Hematopoietic multipotent progenitor cell treated with erythropoietin and hydrocortisone succinate and interleukin-3 and kit ligand, for 4 days (in vitro differentiated cells): ENCODE results near the gene DUSP10.

Experiments used
- DNase-seq: peaks from one replicate; pipeline ENCODE4 v3.0.0-alpha.2; 2015

DUSP10 gene

DNA sequence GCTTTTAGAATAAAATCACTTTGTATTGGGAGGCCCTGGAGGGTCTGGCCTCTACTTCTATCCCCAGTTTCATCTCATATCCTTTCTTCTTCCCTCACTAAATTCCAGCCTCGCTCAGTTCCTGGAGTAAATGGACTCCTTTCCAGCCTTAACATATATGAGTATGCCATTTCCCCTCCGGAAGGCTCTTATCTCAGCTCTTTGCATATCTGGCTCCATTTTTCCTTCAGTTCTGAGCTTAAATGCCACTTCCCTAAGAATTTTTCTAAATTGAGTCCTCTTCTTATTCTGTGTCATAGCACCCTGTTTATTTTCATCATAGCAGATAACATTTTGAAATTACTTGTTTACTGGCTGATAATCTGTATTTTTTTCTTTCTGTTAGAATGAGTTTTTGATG, 20.2 kb upstream of the DUSP10 start:
- DNase-seq: no peak

DNA sequence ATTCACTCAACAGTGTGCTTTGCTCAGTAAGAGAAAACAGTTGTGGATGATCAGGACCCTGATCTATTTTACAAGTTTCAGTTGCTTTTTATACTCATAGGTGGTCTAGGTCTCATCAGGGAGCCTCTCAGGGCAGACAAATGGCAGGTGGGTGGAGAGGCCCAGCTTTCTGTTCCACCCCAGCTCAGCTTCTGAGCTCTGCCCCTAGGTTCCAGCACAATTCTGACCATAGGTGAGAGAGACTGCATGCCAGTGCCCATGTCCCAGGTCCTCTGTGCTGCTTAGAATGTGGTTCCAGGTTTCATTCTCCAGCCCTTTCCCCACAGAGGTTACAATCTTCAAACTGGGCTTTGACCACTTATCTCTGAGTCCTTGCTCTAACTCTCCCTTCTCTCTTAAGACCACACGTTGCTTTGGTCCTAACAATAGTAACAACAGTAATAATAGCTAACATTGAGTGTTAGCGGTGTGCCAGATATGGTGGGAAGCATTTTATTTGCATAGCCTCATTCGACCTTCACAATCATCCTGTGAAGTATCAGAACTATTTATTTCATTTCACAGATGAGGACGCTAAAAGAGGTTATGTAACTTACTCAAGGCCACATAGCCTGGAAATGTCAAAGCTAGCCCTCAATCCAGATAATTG, 19.6 kb upstream of the DUSP10 start:
- no peak for DNase-seq

DNA sequence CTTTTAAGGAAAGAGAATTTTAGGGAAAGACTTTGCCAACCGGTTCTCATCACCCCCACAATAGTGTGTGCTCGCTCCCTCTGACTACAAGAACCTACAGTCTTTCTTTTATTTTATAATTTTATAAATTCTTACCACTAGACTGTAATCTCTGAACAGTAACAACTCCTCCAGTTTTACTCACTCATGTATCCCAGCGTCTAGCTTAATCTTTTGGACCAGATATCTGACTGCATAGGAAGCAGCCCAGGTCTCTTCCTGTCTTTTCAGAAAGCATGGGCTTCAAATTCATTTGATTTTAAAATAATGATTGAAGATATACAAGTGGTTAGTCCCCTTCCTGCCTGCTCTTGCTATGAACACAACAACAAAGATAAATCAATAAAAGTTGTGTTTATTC, 19.0 kb upstream of the DUSP10 start:
- peak; percentile 63 for DNase-seq

- peak; percentile 81 for DNase-seq
Measured at GRCh38 chr1:221759436-221759835, 17.5 kb upstream of the DUSP10 start.

DNA sequence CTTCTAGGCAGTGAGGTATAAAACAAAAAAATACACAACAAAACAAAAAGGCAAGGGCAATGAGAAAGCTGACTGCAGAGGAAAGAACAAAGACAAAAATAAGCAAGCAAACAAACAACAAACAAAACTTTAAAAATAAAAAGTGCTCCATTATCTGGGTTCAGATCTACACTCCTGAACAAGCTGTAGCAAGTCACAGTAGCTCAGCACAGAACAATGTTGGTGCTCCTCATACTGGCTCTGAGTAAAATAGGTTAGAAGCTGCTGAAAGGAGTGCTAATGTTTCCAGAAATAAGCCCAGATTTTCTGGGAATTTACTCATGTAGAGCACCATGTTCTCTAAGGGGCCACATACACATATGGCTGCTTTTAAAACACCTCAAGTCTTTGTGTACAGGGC, 16.6 kb upstream of the DUSP10 start:
- no peak for DNase-seq

- no peak for DNase-seq
Measured at GRCh38 chr1:221756830-221757551, 15.1 kb upstream of the DUSP10 start.

DNA sequence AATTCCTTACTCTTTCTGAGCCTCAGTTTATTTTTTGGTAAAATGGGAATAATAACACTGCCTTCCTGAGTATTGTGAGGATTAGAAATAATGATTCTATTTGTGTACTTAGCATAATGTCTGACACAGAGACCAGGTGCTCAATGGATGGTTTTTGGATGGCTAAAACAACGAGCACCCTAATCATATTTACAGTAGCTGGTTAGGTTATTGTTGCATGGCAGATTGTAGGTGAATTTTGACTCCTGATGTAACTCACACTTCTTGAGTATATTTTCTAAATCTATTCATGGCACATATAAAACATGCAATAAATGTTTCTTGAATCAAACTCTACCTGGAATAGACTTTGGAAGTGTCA, 11.9 kb upstream of the DUSP10 start:
- DNase-seq: no peak

GRCh38 chr1:221751226-221751887, 9.5 kb upstream of the DUSP10 start:
- peak; percentile 60 for DNase-seq

- DNase-seq: no peak
Measured at GRCh38 chr1:221748981-221749380, 7.1 kb upstream of the DUSP10 start.

DNA sequence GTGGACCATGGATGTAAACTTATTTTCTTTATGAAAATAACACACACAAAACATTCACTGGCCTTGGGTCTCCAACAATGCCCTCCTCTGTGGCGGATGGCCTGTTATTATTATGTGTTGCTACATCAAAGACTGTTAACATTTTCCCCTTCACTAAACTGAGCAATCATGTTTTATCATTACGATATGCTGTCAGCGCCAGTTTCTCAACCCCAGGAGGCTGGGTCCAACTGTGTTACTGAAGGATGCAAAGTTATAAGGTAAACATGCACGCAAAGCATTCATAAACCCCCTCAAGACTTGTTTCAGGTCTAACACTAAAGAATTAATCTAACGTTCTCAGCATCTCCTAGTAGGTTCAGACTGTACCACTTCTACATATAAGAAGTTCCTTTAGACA, 6.0 kb upstream of the DUSP10 start:
- no peak for DNase-seq

- DNase-seq: no peak
Measured at GRCh38 chr1:221743416-221744208, 1.7 kb upstream of the DUSP10 start.

DNA sequence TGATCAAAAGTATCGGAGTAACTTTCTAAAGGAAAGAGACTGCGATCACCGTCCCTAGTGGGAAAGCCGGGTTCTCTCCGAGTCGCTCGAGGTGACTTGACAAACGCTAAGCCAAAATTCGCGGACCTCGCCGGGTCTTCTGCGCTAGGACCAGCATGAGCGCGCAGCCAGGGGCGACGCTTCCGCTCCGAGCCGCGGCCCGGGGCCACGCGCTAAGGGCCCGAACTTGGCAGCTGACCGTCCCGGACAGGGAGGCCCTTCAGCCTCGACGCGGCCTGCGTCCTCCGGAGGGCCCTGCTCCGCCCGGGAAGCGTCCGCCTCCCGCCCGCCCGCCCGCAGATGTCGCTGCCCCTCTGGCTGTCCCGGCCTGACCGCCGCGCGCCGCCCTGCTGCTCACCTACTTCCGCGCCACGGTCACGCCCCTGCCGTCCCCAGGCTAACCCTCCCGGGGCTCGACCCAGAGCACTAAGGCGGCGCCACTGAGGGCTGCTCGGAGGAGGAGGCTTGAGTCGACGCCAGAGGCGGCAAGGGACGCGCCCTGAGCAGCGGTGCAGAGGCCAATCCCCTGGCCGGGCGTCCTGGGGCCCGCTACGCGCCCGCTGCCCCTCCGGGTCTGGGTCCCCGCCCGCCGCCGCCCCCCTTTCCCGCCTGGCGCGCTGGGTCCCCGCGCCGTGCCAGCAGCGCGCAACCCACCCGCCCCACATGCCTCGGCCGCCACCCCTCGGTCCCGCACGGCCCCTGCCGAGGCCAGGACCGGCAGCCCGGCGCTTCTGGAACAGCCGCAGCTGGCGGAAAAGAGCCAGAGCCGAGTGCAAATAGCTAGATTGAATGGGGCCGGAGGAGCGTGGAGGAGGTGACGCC, 896 bp upstream of the DUSP10 start:
- peak; percentile 94 for DNase-seq

DNA sequence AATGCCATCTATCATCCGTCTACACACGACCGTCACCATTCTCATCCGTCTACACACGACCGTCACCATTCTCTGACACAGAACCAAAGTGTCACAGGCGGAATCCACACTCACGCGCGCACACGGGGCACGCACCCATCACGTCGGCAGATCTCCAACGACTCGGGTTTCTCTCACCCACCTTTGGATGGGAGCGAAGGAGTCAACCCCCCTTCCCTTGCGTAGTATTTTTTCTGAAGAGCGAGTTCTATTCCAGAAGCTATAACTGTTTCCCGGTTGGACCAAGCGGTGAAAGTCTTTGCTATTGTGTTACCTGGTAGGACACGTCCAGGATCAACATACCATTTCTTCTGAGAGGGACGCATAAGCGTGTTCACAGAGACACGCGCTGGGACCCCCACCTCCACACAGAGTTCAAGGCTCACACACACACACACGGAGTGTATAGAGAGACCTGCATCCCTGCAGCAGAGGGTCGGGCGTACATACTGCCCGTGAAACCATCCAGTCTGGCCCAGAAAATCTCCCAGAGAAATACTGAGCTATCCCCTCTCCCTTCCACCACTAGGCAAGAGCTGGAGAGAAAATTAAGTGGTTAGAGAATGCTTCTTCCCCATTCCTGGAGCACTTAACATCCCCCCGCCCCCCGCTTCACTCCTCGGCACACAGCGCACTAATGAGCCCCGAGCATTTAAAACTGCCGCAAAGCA, 741 bp downstream of the DUSP10 start:
- peak; percentile 72 for DNase-seq

DNA sequence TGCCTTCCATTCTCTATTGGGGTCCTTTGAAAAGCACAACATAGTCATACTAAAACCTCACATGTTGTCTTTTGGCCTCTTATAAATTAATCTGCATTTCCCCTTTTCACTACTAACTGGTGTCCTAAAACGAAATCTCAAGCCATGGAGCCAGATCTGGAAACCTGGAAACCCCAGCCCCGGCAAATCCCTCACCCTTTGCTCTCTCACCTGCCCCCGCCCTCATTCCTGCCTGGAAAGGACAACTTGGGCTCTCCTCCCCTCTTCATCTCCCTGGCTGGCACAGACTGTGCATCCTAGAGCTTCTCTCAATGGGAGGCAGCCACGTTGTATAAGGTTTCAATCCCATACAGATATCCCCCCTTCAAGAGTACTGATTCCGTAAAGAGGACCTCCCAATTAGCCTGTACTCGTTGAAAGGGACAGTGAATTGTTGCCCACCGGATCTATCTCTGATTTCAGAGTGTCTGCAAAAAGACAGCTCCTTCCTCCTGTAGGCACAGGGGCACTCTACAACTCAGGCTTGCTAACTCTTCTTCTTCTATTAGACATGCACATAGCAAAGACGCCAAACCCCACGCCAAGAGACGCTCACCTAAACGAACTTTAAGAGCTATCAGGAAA, 1.4 kb downstream of the DUSP10 start:
- DNase-seq: peak; percentile 43

GRCh38 chr1:221739677-221740025, 2.2 kb downstream of the DUSP10 start:
- DNase-seq: no peak

- DNase-seq: no peak
Measured at GRCh38 chr1:221739018-221739676, 2.7 kb downstream of the DUSP10 start.

DNA sequence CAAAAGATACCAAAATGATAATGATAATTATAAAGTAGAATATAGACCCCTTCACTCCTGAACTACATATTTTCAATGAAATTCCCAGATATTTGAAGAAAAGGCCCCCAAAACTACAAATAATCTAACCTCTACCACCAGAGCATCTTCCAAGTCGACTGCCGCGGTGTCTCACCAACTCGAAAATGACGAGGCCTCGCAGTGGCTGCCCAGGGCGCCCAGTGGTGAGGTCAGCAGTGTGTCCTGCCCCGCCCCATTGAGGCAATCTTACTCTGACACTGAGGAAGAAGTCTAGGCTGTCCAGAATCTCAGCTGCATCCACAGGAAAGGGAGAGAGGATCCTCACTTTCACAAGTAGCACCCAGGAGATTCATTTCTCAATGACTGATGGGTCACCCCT, 5.2 kb downstream of the DUSP10 start:
- no peak for DNase-seq

- no peak for DNase-seq
Measured at GRCh38 chr1:221735999-221736398, 5.9 kb downstream of the DUSP10 start.

DNA sequence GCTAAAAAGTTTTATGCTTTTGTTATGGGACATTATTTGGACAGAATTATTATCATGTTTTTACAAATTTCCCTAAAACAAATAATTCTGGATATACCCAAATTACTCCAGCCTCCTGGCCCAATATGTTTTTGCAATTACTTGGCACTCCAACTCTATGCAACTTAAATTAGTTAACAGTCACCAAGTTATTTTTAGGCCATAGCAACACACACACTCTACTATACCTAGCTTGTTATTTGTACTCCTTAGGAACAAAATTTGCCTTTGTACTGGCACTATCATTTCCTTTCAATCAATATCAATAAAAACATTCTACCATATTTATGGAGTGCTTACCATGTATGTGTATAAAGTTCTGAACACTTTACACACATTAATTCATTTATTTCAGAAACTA, 7.7 kb downstream of the DUSP10 start:
- DNase-seq: no peak

GRCh38 chr1:221732052-221732451, 9.8 kb downstream of the DUSP10 start:
- no peak for DNase-seq

DNA sequence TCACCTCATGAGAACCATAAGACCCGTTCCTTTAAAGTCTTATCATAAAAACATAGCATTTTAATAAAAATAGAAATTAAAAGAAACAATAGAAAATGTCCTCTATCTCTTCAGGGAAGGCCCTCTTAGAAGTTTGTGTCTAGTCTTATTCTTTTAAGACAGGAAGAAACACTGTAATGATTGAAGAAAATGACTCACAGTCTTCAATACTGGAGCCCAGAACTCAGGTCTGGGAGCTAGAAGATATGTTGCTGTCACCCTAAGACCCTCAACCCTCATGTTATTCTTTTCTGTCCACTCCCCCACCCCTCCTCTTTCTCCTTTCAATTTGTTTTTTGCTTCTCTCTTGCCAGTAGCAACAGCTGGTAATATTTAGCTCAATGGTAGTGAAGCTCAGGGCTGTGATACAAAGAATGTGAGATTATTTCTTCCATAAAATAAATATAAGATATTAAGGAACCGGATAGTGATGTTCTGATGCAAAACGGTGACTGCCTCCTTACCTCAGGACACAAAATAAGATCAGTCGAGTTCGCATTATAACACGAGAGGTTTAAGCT, 12.0 kb downstream of the DUSP10 start:
- no peak for DNase-seq
